H1 (cell line): ENCODE measurements around the gene ABCD1. TPM values are rescaled to one million over a fixed set of nuclear protein-coding genes. Genes with fewer than 3 reads are reported as not detected.

Experiments
- CTCF ChIA-PET: fragments of 300-600 bp; sonication (Branson Sonifier 250); formaldehyde crosslinking; loops from one replicate; lab custom pipeline; 2021; ENCODE audit not compliant: partially characterized antibody; lab: Charles Lee
- POLR2A ChIA-PET: fragments of 300-600 bp; sonication (Branson Sonifier 250); formaldehyde crosslinking; loops from one replicate; lab custom pipeline; 2021; ENCODE audit warnings: inconsistent platforms; ENCODE audit not compliant: partially characterized antibody; lab: Charles Lee
- DNase-seq, 2 experiments: peaks; one replicate each; pipeline versions ENCODE4 v3.0.0 to v3.0.0-alpha.2; 2010 to 2022; ENCODE audit warnings: low spot score in 2 of 2, low read depth in 1 of 2, mixed read lengths in 1 of 2
- FAIRE-seq: peaks from 2 replicates; lab custom pipeline; 2011; peaks lifted over from hg19 to GRCh38; lab: Jason Lieb, UNC
- H2AFZ ChIP-seq: 2 replicates; pipeline ENCODE4 v1.8.1; 2012; ENCODE audit warnings: low read length, inconsistent platforms
- H2AK5ac ChIP-seq: 2 replicates; pipeline ENCODE4 v1.6.1; 2013; ENCODE audit warnings: low read depth, low read length
- H2BK120ac ChIP-seq: replicated peaks from 2 replicates; pipeline ENCODE3; 2013; ENCODE audit warnings: low read depth, low read length, inconsistent platforms
- H2BK12ac ChIP-seq: 2 replicates; pipeline ENCODE4 v1.6.1; 2013; ENCODE audit warnings: low read depth, low read length
- H2BK15ac ChIP-seq: 2 replicates; pipeline ENCODE4 v1.6.1; 2013; ENCODE audit warnings: low read length
- H2BK20ac ChIP-seq: 2 replicates; pipeline ENCODE4 v1.6.1; 2013; ENCODE audit warnings: low read length
- H2BK5ac ChIP-seq: 2 replicates; pipeline ENCODE4 v1.6.1; 2013; ENCODE audit warnings: low read depth, low read length
- H3K14ac ChIP-seq: 2 replicates; pipeline ENCODE4 v1.6.1; 2013; ENCODE audit warnings: inconsistent platforms; ENCODE audit not compliant: insufficient read length
- H3K18ac ChIP-seq: 2 replicates; pipeline ENCODE4 v1.6.1; 2013; ENCODE audit warnings: low read length; ENCODE audit errors: extremely low read depth
- H3K23ac ChIP-seq: 2 replicates; pipeline ENCODE4 v1.6.1; 2013; ENCODE audit warnings: inconsistent platforms; ENCODE audit not compliant: insufficient read length
- H3K23me2 ChIP-seq: 2 replicates; pipeline ENCODE4 v1.6.1; 2013; ENCODE audit warnings: low read depth, low read length
- H3K27ac ChIP-seq: 2 replicates; pipeline ENCODE4 v1.6.1; 2011; ENCODE audit warnings: low read depth, low read length, inconsistent platforms
- H3K27me3 ChIP-seq, 4 experiments: replicated peaks in 1 of 4; 1 replicate in 1 of 4; 2 replicates in 3 of 4; pipeline versions ENCODE4 v1.6.1 to v1.8.1; 2011 to 2013; ENCODE audit warnings: low read length in 3 of 4, mild to moderate bottlenecking in 3 of 4, inconsistent platforms in 2 of 4, mixed read lengths in 2 of 4, moderate library complexity in 1 of 4; ENCODE audit not compliant: control insufficient read depth in 3 of 4, insufficient read depth in 3 of 4; ENCODE audit errors: extremely low read depth in 1 of 4
- H3K36me3 ChIP-seq, 4 experiments: 2 replicates each; pipeline versions ENCODE4 v1.6.1 to v1.8.1; 2011 to 2013; ENCODE audit warnings: mild to moderate bottlenecking in 4 of 4, low read length in 3 of 4, moderate library complexity in 2 of 4, control low read depth in 1 of 4, inconsistent platforms in 1 of 4; ENCODE audit not compliant: insufficient read depth in 4 of 4, control insufficient read depth in 2 of 4
- H3K4ac ChIP-seq: replicated peaks from 2 replicates; pipeline ENCODE3; 2013; ENCODE audit warnings: low read length, low read depth, mixed read lengths, inconsistent platforms; ENCODE audit not compliant: insufficient read length
- H3K4me1 ChIP-seq, 4 experiments: replicated peaks in 1 of 4; 1 replicate in 1 of 4; 2 replicates in 3 of 4; pipeline versions ENCODE4 v1.6.1 to v1.8.1; 2011 to 2013; ENCODE audit warnings: low read length in 3 of 4, inconsistent platforms in 2 of 4, mixed read lengths in 1 of 4; ENCODE audit not compliant: insufficient read depth in 4 of 4, control insufficient read depth in 3 of 4
- H3K4me2 ChIP-seq, 2 experiments: 2 replicates each; pipeline versions ENCODE4 v1.6.1 to v1.8.1; 2011 to 2013; ENCODE audit warnings: low read depth in 2 of 2, low read length in 2 of 2, control low read depth in 1 of 2, inconsistent platforms in 1 of 2, mild to moderate bottlenecking in 1 of 2; ENCODE audit not compliant: insufficient read depth in 1 of 2
- H3K4me3 ChIP-seq, 4 experiments: fragments of 200-600, 300-600 bp in 1 of 4; sonication (generic), shearing (Covaris generic), sonication (Bioruptor Twin) in 1 of 4; 2 replicates each; pipeline versions ENCODE4 v1.5.1 to v1.8.1; 2011 to 2016; ENCODE audit warnings: low read length in 4 of 4, low read depth in 3 of 4, control low read depth in 2 of 4, inconsistent platforms in 2 of 4, mild to moderate bottlenecking in 2 of 4, mixed read lengths in 1 of 4, moderate library complexity in 1 of 4; ENCODE audit not compliant: insufficient read depth in 2 of 4; ENCODE audit errors: extremely low read depth in 1 of 4
- H3K56ac ChIP-seq: replicated peaks from 2 replicates; pipeline ENCODE3; 2013; ENCODE audit warnings: low read depth, mild to moderate bottlenecking, mixed read lengths, low read length, inconsistent platforms; ENCODE audit not compliant: insufficient read length
- H3K79me1 ChIP-seq: 2 replicates; pipeline ENCODE4 v1.6.1; 2013; ENCODE audit warnings: low read depth, low read length, control low read depth
- H3K79me2 ChIP-seq, 2 experiments: 2 replicates each; pipeline versions ENCODE4 v1.6.1 to v1.8.1; 2012 to 2013; ENCODE audit warnings: low read length in 2 of 2, mild to moderate bottlenecking in 2 of 2, inconsistent platforms in 1 of 2; ENCODE audit not compliant: insufficient read depth in 2 of 2, control insufficient read depth in 1 of 2
- H3K9ac ChIP-seq, 4 experiments: replicated peaks in 1 of 4; 1 replicate in 1 of 4; 2 replicates in 3 of 4; pipeline versions ENCODE4 v1.6.1 to v1.8.1; 2011 to 2013; ENCODE audit warnings: low read depth in 3 of 4, low read length in 3 of 4, control low read depth in 2 of 4, mild to moderate bottlenecking in 2 of 4, moderate library complexity in 2 of 4, inconsistent platforms in 1 of 4; ENCODE audit errors: extremely low read depth in 1 of 4
- H3K9me3 ChIP-seq, 2 experiments: 2 replicates each; pipeline versions ENCODE4 v1.6.1 to v1.8.1; 2012 to 2013; ENCODE audit warnings: mild to moderate bottlenecking in 2 of 2, moderate library complexity in 2 of 2, control low read depth in 1 of 2, inconsistent platforms in 1 of 2, low read depth in 1 of 2, low read length in 1 of 2, mixed read lengths in 1 of 2; ENCODE audit not compliant: insufficient read depth in 2 of 2
- H4K20me1 ChIP-seq, 2 experiments: replicated peaks in 1 of 2; 2 replicates each; pipeline versions ENCODE3 to v1.8.1; 2011 to 2013; ENCODE audit warnings: inconsistent platforms in 2 of 2, low read length in 2 of 2, mild to moderate bottlenecking in 1 of 2; ENCODE audit not compliant: insufficient read depth in 2 of 2, control insufficient read depth in 1 of 2
- H4K5ac ChIP-seq: 2 replicates; pipeline ENCODE4 v1.6.1; 2013; ENCODE audit warnings: low read length, low read depth, mixed read lengths, inconsistent platforms; ENCODE audit not compliant: insufficient read length
- H4K8ac ChIP-seq: 2 replicates; pipeline ENCODE4 v1.8.0; 2013; ENCODE audit warnings: mild to moderate bottlenecking, moderate library complexity, low read length, inconsistent platforms; ENCODE audit not compliant: insufficient read depth; ENCODE audit errors: extremely low read depth
- H4K91ac ChIP-seq: replicated peaks from 2 replicates; pipeline ENCODE3; 2013; ENCODE audit warnings: low read length, mixed read lengths, inconsistent platforms; ENCODE audit not compliant: insufficient read length
- EP300 ChIP-seq, 2 experiments: IDR thresholded peaks; 1 replicate in 1 of 2; 2 replicates in 1 of 2; pipeline ENCODE4 v1.6.1; 2011 to 2012; ENCODE audit warnings: low read depth in 2 of 2, low read length in 2 of 2, mild to moderate bottlenecking in 2 of 2, borderline replicate concordance in 1 of 2, inconsistent platforms in 1 of 2, moderate library complexity in 1 of 2
- HDAC6 ChIP-seq: IDR thresholded peaks from one replicate; pipeline ENCODE4 v1.7.1; 2012; ENCODE audit warnings: low read depth, mild to moderate bottlenecking, inconsistent platforms, low read length, moderate library complexity
- KDM4A ChIP-seq: IDR thresholded peaks from one replicate; pipeline ENCODE4 v1.7.1; 2012; ENCODE audit warnings: low read depth, mild to moderate bottlenecking, moderate library complexity, low read length, inconsistent platforms; ENCODE audit not compliant: severe bottlenecking
- NANOG ChIP-seq: IDR thresholded peaks from 2 replicates; pipeline ENCODE4 v1.6.1; 2011; ENCODE audit warnings: low read length, low read depth, mild to moderate bottlenecking, inconsistent platforms; ENCODE audit not compliant: insufficient read depth, poor library complexity, severe bottlenecking
- POLR2A ChIP-seq, 2 experiments: IDR thresholded peaks; 1 replicate in 1 of 2; 2 replicates in 1 of 2; pipeline ENCODE4 v1.6.1; 2011; ENCODE audit warnings: low read depth in 2 of 2, low read length in 2 of 2, mild to moderate bottlenecking in 2 of 2; ENCODE audit errors: control extremely low read depth in 1 of 2
- RFX5 ChIP-seq: IDR thresholded peaks from 2 replicates; pipeline ENCODE4 v1.6.1; 2011; ENCODE audit warnings: low read depth, low read length, improper control_type of control experiment, borderline replicate concordance
- SIX5 ChIP-seq: IDR thresholded peaks from 2 replicates; pipeline ENCODE4 v1.6.1; 2011; ENCODE audit warnings: mild to moderate bottlenecking, low read depth, low read length
- SP1 ChIP-seq: IDR thresholded peaks from 2 replicates; pipeline ENCODE4 v1.6.1; 2011; ENCODE audit warnings: low read depth, low read length
- SRF ChIP-seq: IDR thresholded peaks from 2 replicates; pipeline ENCODE4 v1.6.1; 2011; ENCODE audit warnings: mild to moderate bottlenecking, low read depth, low read length, moderate library complexity
- TAF7 ChIP-seq: optimal IDR thresholded peaks from 2 replicates; pipeline ENCODE3; 2011; ENCODE audit warnings: low read depth, mild to moderate bottlenecking, inconsistent platforms, low read length, moderate library complexity, borderline replicate concordance
- TBP ChIP-seq: IDR thresholded peaks from 2 replicates; pipeline ENCODE4 v1.6.1; 2011; ENCODE audit warnings: low read depth, low read length, improper control_type of control experiment
- TEAD4 ChIP-seq: IDR thresholded peaks from 2 replicates; pipeline ENCODE4 v1.6.1; 2012; ENCODE audit warnings: low read depth, low read length, inconsistent platforms, mixed read lengths
- WGBS, 2 experiments: shearing (Covaris generic) in 1 of 2; methylation state at CpG; one replicate each; pipeline versions ENCODE4 v1.1.6 to v1.1.7; 2013 to 2015; ENCODE audit warnings: low lambda C conversion rate in 2 of 2, mixed read lengths in 2 of 2, inconsistent platforms in 1 of 2, low coverage in 1 of 2, missing lambda C conversion rate in 1 of 2; ENCODE audit not compliant: insufficient replicate concordance in 2 of 2, insufficient coverage in 1 of 2, insufficient read length in 1 of 2; ENCODE audit errors: extremely low coverage in 1 of 2, missing lambda C conversion rate in 1 of 2; 5-methylcytosine and 5-hydroxymethylcytosine counted together
- polyA plus RNA-seq, 7 experiments: library from polyadenylated mRNA; depleted of rRNA in 3 of 7; stranded (reverse) in 5 of 7; unstranded in 2 of 7; fragments of >200 nt in 5 of 7; fragments of 200-250 nt in 2 of 7; gene quantifications; 1 replicate in 5 of 7; 2 replicates in 1 of 7; 4 replicates in 1 of 7; pipeline versions ENCODE4 v1.2.1 to v1.2.3, GENCODE V29; 2011 to 2013; ENCODE audit warnings: missing spikeins in 2 of 7, mixed read lengths in 2 of 7
- total RNA-seq: library from RNA; stranded (reverse); fragmentation: NEBNext Ultra II Directional; extraction: Animal tissue kit (Norgen Biotek cat#: 25700); gene quantifications from 2 replicates; pipeline ENCODE4 v1.2.1, GENCODE V29; 2021
- TF ChIP-seq, protein P1 (sequence below): IDR thresholded peaks from 2 replicates; pipeline ENCODE4 v1.6.1; 2012; ENCODE audit warnings: inconsistent platforms

Gene ABCD1
- total and polyA plus RNA-seq, 2 of the 8 experiments (the other 6 are each of a cell fraction or from before 2014, with no cell fraction given), result 3.1 to 6.6 TPM

- Histone ChIP-seq H3K9ac (no peak overlapping the region), H3K36me3 (no peaks in the 10 kb centered on the region), H3K9me3 (no peaks in the 10 kb centered on the region), H4K91ac (no peak overlapping the region), H3K4me1 (peaks cover 0 to 15% (median 9%) of the 10 kb centered on the region in 4 experiments; a peak in 6 of 7 replicates), H3K23me2 (no peaks in the 10 kb centered on the region), H3K79me2 (no peaks in the 10 kb centered on the region), H3K27me3 (no peaks in the 10 kb centered on the region), H2BK5ac (no peak overlapping the region), H3K4ac (no peak overlapping the region), H2AFZ (no peak overlapping the region), H3K18ac (no peak overlapping the region), H3K14ac (no peak overlapping the region), H3K4me2 (no peak overlapping the region), H2AK5ac (no peak overlapping the region), H4K8ac (no peak overlapping the region), H4K20me1 (peaks cover 0 to 8% of the 10 kb centered on the region in 2 experiments), H2BK12ac (no peak overlapping the region), H2BK120ac (no peak overlapping the region), H3K23ac (no peak overlapping the region), H3K79me1 (no peaks in the 10 kb centered on the region), H2BK15ac (no peak overlapping the region), H2BK20ac (no peak overlapping the region), H4K5ac (no peak overlapping the region), H3K4me3 (no peak overlapping the region), H3K27ac (no peak overlapping the region), H3K56ac (no peak overlapping the region)
- FAIRE-seq (no peak), DNase-seq (no peak)
- 95% methylated on average over 11 of the region's 23 CpGs; no CpG with 5 or more reads in 1 of the 2 experiments for WGBS, 2 experiments
- POLR2A ChIA-PET, result interaction anchor here (0.6 kb wide), 1 partner anchor 16 kb away, joined by 3 read pairs; no protein-coding TSS in a partner anchor
- CTCF ChIA-PET, result interaction anchor here (0.6 to 1.2 kb wide), 7 partner anchors 7 to 199 kb away, joined by 3 to 4 read pairs (median 3); no protein-coding TSS in a partner anchor
- TF ChIP-seq EP300 (IDR thresholded peaks at IDR 0.05; ENCODE audit: borderline replicate concordance in 1 of 2, low read depth in 2 of 2, low read length in 2 of 2) (no peak), RFX5 (no peak), POLR2A (IDR thresholded peaks at IDR 0.05; ENCODE audit: control extremely low read depth in 1 of 2, low read depth in 2 of 2, low read length in 2 of 2) (no peak), HDAC6 (no peak), SRF (no peak), KDM4A (no peak), SIX5 (no peak), NANOG (no peak), SP1 (no peak), TAF7 (no peak), TBP (no peak), TEAD4 (no peak)
- TF ChIP-seq, protein P1, sequence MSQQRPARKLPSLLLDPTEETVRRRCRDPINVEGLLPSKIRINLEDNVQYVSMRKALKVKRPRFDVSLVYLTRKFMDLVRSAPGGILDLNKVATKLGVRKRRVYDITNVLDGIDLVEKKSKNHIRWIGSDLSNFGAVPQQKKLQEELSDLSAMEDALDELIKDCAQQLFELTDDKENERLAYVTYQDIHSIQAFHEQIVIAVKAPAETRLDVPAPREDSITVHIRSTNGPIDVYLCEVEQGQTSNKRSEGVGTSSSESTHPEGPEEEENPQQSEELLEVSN, result no peak
Measured at GRCh38 chrX:153728951-153729631, 4.4 kb downstream of the ABCD1 start.
